ENCODE results near the gene CEP85L. TPM values are rescaled to one million over a fixed set of nuclear protein-coding genes. Genes with fewer than 3 reads are reported as not detected.
"Not testable (repeated sequence)": the region's sequence is repeated elsewhere in the genome, so short reads cannot be mapped to it uniquely, and the experiment has no call there.

The CEP85L gene
- total and polyA plus RNA-seq, 2 of the 4 experiments (the other 2 are of a cell fraction) = 2.3 to 25.6 TPM

- ATAC-seq (ENCODE audit: low read depth); dilution Hi-C loops (cut with HindIII; ENCODE audit: low sequenced_read_pairs, unreplicated experiment); BruUV-seq (replicated peaks); H2BK15ac ChIP-seq (ENCODE audit: low read depth, low read length); H3K14ac ChIP-seq (replicated peaks; ENCODE audit: low read depth, low read length); H3K56ac ChIP-seq (ENCODE audit: extremely low read depth, insufficient read depth, low read length); intact Hi-C loops (cut with micrococcal nuclease); H4K20me1 ChIP-seq (ENCODE audit: insufficient read depth, low read length); in situ Hi-C loops (cut with MboI; ENCODE audit: low sequenced_read_pairs); H3K36me3 ChIP-seq (ENCODE audit: control insufficient read depth, insufficient read depth, low read length); H2AK5ac ChIP-seq (ENCODE audit: low read depth, low read length); H3K4ac ChIP-seq (ENCODE audit: low read depth, low read length); H3K23ac ChIP-seq (ENCODE audit: low read depth, low read length); H3K27me3 ChIP-seq (ENCODE audit: control insufficient read depth, insufficient read depth, low read length); H3K9ac ChIP-seq (ENCODE audit: low read depth, low read length); H4K8ac ChIP-seq (ENCODE audit: low read depth in 2 of 2, low read length in 2 of 2); H3K9me1 ChIP-seq (ENCODE audit: insufficient read depth, low read length); H2BK120ac ChIP-seq (ENCODE audit: low read depth, low read length); H3K79me1 ChIP-seq (ENCODE audit: low read depth in 1 of 2, low read length in 2 of 2); H2AK9ac ChIP-seq (replicated peaks; ENCODE audit: low read depth, low read length, poor library complexity); H3K9me3 ChIP-seq (ENCODE audit: control insufficient read depth, insufficient read depth, low read length); H3K4me1 ChIP-seq (ENCODE audit: control insufficient read depth, insufficient read depth, low read length); H2BK20ac ChIP-seq (ENCODE audit: low read depth, low read length); H3K27ac ChIP-seq (ENCODE audit: insufficient read depth, low read length); H3K18ac ChIP-seq (ENCODE audit: low read depth, low read length); H4K91ac ChIP-seq (ENCODE audit: insufficient read depth, low read depth, low read length); DNase-seq; H2AFZ ChIP-seq (replicated peaks; ENCODE audit: low read length, poor library complexity); H3K4me2 ChIP-seq (ENCODE audit: low read depth, low read length); H2BK5ac ChIP-seq (ENCODE audit: low read depth, low read length, poor library complexity, severe bottlenecking); H3K4me3 ChIP-seq (ENCODE audit: insufficient read depth, low read depth, low read length); CTCF ChIA-PET; H4K5ac ChIP-seq (ENCODE audit: low read depth, low read length); POLR2A ChIA-PET (ENCODE audit: unreplicated experiment): not testable (repeated sequence)
- WGBS, 2 experiments (ENCODE audit: extremely low coverage in 2 of 2, insufficient read length in 1 of 2) = no CpG with 5 or more reads among the region's 3 CpGs
- TF ChIP-seq MAFK (IDR thresholded peaks at IDR 0.05; ENCODE audit: low read depth, low read length) = 0 out of 2 replicates have a peak, but pooled peaks have one; percentile 9
Measured at GRCh38 chr6:118434147-118434546, 217.2 kb downstream of the CEP85L start.

- H3K4ac ChIP-seq (ENCODE audit: low read depth, low read length); H4K20me1 ChIP-seq (ENCODE audit: insufficient read depth, low read length); H3K14ac ChIP-seq (replicated peaks; ENCODE audit: low read depth, low read length); H3K9me3 ChIP-seq (ENCODE audit: control insufficient read depth, insufficient read depth, low read length); H2AK5ac ChIP-seq (ENCODE audit: low read depth, low read length); H2AFZ ChIP-seq (replicated peaks; ENCODE audit: low read length, poor library complexity); H3K27me3 ChIP-seq (ENCODE audit: control insufficient read depth, insufficient read depth, low read length); H2AK9ac ChIP-seq (replicated peaks; ENCODE audit: low read depth, low read length, poor library complexity); ATAC-seq (ENCODE audit: low read depth); H4K8ac ChIP-seq (ENCODE audit: low read depth in 2 of 2, low read length in 2 of 2); H4K5ac ChIP-seq (ENCODE audit: low read depth, low read length); H3K9me1 ChIP-seq (ENCODE audit: insufficient read depth, low read length); intact Hi-C loops (cut with micrococcal nuclease); in situ Hi-C loops (cut with MboI; ENCODE audit: low sequenced_read_pairs); BruUV-seq (replicated peaks); POLR2A ChIA-PET (ENCODE audit: unreplicated experiment); H3K9ac ChIP-seq (ENCODE audit: low read depth, low read length); H4K91ac ChIP-seq (ENCODE audit: insufficient read depth, low read depth, low read length); H3K23ac ChIP-seq (ENCODE audit: low read depth, low read length); H3K27ac ChIP-seq (ENCODE audit: insufficient read depth, low read length); H3K18ac ChIP-seq (ENCODE audit: low read depth, low read length); H3K4me1 ChIP-seq (ENCODE audit: control insufficient read depth, insufficient read depth, low read length); H2BK20ac ChIP-seq (ENCODE audit: low read depth, low read length); H2BK120ac ChIP-seq (ENCODE audit: low read depth, low read length); H2BK15ac ChIP-seq (ENCODE audit: low read depth, low read length); H3K36me3 ChIP-seq (ENCODE audit: control insufficient read depth, insufficient read depth, low read length); H3K4me2 ChIP-seq (ENCODE audit: low read depth, low read length); DNase-seq; H3K56ac ChIP-seq (ENCODE audit: extremely low read depth, insufficient read depth, low read length); H3K4me3 ChIP-seq (ENCODE audit: insufficient read depth, low read depth, low read length); dilution Hi-C loops (cut with HindIII; ENCODE audit: low sequenced_read_pairs, unreplicated experiment); H3K79me1 ChIP-seq (ENCODE audit: low read depth in 1 of 2, low read length in 2 of 2); H2BK5ac ChIP-seq (ENCODE audit: low read depth, low read length, poor library complexity, severe bottlenecking): not testable (repeated sequence)
- WGBS, 2 experiments (ENCODE audit: extremely low coverage in 2 of 2, insufficient read length in 1 of 2) = 50% methylated on average over 1 of the region's 5 CpGs; no CpG with 5 or more reads in 1 of the 2 experiments
- CTCF ChIA-PET = interaction anchor here (1.0 kb wide), 1 partner anchor 29 kb away, joined by 5 read pairs; no protein-coding TSS in a partner anchor
Measured at GRCh38 chr6:118421312-118421711, 230.1 kb downstream of the CEP85L start.
